ENCODE results near the gene GFRA1.

Gene GFRA1

DNA sequence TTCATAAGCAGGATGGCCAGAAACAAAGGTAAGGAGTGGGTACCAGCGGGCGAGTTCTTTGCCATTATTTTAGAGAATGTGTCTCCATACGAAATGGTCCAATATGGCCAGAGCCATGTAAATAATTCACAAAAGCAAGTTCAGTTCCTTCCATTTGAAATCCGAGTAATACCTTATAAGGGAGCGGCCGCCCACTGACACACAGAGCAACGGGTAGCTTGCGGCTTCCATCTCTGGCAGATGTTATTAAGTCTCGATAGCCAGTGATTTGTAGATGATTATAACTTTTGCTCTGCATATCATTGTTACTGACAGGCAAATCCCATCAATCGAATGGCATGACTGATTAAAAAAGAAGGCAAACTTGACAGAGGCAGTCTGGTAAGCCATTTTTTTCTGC, 63.2 kb downstream of the GFRA1 start:
- TF ChIP-seq CTCF (IDR thresholded peaks at IDR 0.05; ENCODE audit: extremely low read depth, missing control alignments): no peak
- no peak for DNase-seq (ENCODE audit: low spot score)

- no peak for TF ChIP-seq CTCF (IDR thresholded peaks at IDR 0.05; ENCODE audit: extremely low read depth, missing control alignments)
- DNase-seq (ENCODE audit: low spot score): no peak
Observed at GRCh38 chr10:116208956-116209567, 63.9 kb downstream of the GFRA1 start.

- no peak for DNase-seq (ENCODE audit: low spot score)
- no peak for TF ChIP-seq CTCF (IDR thresholded peaks at IDR 0.05; ENCODE audit: extremely low read depth, missing control alignments)
Observed at GRCh38 chr10:116207690-116208089, 65.3 kb downstream of the GFRA1 start.

GRCh38 chr10:116203661-116204060, 69.3 kb downstream of the GFRA1 start:
- DNase-seq (ENCODE audit: low spot score): no peak
- TF ChIP-seq CTCF (IDR thresholded peaks at IDR 0.05; ENCODE audit: extremely low read depth, missing control alignments): no peak

DNA sequence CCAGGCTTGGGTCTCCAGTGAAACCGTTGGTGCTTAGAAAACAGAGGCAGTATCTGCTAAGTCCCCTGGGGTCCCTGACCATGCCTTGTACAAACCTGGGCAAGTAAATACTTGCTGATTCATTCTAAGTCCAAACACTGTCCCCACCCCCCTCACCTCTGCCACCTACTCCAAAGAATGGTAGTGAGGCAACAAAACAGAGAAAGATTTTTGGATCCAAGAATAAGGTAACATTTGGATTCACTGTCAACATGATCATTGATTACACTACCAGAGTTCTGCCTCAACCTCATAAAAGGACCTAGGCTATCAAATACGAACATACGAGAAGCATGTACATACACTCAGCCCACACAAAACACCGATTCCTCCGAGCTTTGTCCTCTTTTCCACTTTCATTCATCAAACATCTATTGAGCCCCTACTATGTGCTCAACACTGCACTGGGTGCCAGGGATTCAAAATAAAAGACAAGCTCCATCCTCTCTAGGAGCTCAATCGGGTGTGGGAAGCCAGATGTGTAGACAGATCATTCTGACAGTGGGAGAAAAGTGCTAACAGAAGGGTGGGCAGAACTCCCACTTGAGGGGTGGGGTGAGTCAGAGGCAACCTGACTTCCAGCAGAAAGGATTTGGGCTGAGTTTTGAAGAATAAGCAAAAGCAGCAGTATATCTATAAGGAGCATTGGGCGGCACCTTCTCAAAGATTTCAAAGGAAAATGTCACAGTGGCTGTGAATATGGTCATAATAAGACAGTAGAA, 71.2 kb downstream of the GFRA1 start:
- no peak for DNase-seq (ENCODE audit: low spot score)
- no peak for TF ChIP-seq CTCF (IDR thresholded peaks at IDR 0.05; ENCODE audit: extremely low read depth, missing control alignments)

- no peak for DNase-seq (ENCODE audit: low spot score)
- TF ChIP-seq CTCF (IDR thresholded peaks at IDR 0.05; ENCODE audit: extremely low read depth, missing control alignments): no peak
Observed at GRCh38 chr10:116201011-116201410, 72.0 kb downstream of the GFRA1 start.

- DNase-seq (ENCODE audit: low spot score): no peak
- TF ChIP-seq CTCF (IDR thresholded peaks at IDR 0.05; ENCODE audit: extremely low read depth, missing control alignments): no peak
Observed at GRCh38 chr10:116198676-116199035, 74.3 kb downstream of the GFRA1 start.

Data from GM20000 (cell line).